NCI-H2227 treated with DMSO at 0.1 percent for 48 hours (cell line): ENCODE results near the gene HTT.
A peak's percentile ranks its signal among the peaks of the same experiment; 100 is the strongest.
"Not testable (repeated sequence)": the region's sequence is repeated elsewhere in the genome, so short reads cannot be mapped to it uniquely, and the experiment has no call there.

ENCODE experiments used
- DNase-seq: peaks from one replicate; lab custom pipeline; 2025; lab: John Stamatoyannopoulos, UW

HTT gene

DNA sequence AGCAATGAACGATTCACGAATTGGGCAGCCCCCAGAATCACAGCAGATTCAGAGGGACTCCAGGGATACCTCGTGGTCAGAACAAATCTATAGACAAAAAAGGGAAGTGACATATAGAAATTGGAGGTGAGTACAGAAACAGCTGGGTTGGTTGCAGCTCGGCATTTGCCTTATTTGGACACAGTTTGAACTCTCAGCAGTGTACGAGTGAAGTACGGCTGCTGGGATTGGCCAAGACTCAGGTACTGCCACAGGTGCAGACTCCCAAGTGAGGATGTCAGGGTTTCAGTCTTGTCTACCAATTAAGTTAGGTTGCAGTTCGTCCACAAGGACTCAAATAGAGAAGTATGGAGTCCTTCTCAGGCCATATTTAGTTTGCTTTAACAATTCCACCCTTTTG lies 28.3 kb upstream of the HTT start:
- DNase-seq, result no peak

DNA sequence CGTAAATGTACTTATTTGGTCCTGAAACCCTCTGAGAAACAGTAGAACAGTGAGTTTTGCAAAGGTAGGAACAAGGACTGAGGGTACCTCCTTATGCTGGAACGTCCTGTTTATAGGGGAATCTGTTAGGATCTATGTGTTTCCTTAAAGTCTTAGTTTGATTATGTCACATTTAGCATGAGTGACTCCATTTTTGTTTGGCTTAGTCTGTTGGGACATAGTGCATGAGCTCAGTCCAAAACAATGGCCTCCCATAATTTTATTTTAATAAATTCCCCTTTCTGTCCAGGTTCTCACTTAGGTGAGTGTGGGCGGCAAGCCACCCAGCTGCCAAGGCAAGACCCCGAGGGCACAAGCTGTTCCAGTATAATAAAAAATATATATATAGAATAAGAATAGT lies 27.9 kb upstream of the HTT start:
- DNase-seq, result no peak

DNA sequence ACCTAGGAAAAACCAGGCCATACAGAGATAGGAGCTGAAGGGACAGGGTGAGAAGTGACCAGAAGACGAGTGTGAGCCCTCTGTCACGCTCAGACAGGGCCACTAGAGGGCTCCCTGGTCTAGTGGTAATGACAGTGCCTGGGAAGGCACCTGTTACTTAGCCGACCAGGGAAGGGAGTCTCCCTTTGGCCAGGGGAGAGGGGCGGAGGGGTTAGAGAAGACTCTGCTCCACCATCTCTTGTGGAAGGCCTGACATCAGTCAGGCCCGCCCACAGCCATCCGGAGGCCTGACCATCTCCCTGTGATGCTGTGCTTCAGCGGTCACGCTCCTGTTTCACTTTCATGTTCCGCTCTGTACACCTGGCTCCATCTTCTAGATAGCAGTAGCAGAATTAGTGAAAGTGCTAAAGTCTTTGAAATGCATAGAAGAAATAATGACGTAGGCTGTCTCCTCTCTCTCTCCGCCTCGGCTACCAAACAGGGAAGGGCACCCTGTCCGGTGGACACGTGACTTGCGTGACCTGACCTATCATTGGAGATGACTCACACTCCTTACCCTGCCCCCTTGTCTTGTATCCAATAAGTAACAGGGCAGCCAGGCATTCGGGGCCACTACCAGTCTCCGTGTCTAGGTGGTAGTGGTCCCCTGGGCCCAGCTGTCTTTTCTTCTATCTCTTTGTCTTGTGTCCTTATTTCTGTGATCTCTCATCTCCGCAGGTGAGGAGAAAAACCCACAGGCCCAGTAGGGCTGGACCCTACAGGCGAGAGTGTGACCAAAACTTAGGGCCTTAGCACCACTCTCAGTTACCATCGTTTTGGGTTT lies 26.8 kb upstream of the HTT start:
- DNase-seq, result peak; percentile 3

DNA sequence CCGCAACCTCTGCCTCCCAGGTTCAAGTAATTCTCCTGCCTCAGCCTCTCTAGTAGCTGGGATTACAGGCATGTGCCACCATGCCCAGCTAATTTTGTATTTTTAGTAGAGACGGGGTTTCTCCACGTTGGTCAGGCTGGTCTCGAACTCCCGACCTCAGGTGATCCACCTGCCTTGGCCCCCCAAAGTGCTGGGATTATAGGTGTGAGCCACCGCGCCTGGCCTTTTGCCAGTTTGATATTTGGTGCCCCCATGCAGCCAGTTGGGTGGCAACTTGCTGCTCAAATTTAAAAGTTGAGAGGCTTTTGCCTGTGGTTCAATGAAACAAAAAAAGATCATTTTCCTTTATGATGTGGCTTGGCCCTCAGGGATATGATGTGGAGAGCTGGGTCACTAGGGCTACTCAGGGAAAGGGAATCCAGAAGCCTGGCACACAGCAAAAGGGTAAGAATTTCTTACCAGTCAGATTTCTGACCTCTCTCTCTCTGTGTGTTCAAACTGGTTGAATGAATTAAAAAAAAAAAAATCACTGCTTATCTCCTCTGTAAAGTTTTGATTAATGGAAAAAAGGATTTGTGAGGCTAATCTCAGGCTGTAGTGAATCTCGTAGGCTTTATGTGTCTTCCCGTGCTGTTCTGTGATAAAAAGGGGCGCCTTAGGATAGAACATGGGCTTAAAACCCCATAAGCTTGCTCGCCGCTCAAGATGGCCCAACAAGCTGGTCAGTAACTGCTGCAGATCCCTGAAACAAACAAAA lies 23.2 kb upstream of the HTT start:
- not testable (repeated sequence) for DNase-seq

DNA sequence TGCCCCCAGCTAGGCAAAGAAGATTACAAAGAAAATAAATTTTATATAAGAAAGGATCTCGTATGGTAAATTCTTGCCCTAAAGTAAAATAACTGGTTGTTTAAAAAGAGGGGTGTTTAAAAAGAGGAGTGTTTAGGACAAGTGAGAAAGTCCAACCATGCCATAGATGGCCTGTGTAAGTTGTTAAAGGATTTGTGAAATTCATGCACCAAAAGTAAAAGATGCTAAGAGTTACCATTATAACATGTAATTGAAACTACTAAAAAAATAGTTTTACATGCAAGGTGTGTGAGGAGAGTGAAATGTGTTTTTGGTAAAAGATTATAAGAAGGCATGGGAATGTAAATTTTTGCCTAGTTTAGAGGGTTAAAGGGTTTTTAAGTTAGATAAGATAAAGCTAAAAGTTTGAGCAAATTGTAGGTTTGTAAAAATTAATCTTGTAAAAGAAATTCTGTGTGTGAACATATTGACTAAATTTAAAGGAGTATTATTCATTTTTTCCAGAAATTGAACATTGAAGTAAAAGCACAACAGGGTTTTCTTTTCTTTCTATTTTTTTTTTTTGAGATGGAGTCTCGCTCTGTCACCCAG lies 20.2 kb upstream of the HTT start:
- DNase-seq, result no peak

DNA sequence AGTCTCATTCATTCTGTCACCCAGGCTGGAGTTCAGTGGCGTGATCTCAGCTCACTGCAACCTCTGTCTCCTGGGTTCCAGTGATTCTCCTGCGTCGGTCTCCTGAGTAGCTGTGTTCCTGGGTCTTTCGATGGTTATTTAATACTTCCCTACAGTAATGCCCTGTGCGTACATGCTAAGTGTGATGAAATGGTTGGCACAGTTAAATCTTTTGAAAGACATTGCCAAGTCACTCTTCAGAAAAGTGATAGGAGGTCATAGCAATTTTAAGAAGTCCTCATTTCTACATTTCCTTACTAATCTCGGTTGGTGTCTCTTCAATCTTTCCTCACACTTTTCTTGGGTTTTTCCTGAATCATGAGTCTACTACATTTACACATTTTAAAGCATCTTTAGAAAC lies 14.5 kb upstream of the HTT start:
- DNase-seq, result no peak

DNA sequence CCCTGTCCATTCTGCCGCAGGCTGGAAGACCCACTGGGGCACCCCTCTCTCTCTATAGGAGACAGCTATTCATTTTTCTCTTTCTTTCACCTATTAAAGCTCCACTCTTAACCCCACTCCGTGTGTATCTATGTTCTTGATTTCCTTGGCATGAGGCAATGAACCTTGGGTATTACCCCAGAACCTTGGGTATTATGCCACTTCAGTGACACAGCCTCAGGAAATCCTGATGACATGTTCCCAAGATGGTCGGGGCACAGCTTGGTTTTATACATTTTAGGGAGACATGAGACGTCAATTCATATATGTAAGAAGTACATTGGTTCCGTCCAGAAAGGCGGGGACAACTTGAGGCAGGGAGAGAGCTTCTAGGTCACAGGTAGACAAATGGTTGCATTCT lies 13.5 kb upstream of the HTT start:
- DNase-seq, result no peak

DNA sequence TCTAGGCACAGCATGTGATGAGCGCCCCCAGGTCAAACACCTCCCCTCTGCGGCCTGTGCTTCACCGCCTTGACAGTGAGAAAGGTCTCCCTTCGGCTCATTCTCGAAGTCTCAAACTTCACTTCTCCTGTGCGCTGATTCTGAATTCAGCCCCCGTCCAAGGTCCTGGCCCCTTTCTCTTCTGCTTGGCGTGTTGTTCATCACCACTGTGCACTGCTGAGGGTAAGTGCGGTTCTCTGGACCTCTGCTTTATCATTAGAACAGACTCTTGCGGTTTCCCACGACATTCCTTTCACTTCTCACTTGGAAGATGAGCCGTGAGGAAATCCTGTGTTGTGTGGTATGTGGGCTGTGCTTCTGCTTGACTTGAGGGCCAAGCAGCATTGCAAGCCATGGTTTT lies 12.0 kb upstream of the HTT start:
- DNase-seq, result no peak

DNA sequence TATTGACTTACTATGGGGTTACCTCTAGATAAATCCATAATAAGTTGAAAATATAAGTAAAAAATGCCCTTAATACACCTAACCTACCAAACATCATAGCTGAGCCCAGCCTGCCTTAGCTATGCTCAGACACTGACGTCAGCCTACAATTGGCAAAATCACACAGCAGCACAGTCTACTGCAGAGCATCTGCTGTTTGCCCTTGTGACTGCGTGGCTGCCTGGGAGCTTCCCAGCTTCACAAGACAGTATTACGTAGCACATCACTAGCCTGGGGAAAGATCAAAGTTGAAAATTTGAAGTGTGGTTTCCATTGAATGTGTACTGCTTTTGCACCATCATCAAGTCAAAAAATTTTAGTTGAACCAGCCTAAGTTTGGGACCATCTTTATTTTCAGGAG lies 8.9 kb upstream of the HTT start:
- no peak for DNase-seq

DNA sequence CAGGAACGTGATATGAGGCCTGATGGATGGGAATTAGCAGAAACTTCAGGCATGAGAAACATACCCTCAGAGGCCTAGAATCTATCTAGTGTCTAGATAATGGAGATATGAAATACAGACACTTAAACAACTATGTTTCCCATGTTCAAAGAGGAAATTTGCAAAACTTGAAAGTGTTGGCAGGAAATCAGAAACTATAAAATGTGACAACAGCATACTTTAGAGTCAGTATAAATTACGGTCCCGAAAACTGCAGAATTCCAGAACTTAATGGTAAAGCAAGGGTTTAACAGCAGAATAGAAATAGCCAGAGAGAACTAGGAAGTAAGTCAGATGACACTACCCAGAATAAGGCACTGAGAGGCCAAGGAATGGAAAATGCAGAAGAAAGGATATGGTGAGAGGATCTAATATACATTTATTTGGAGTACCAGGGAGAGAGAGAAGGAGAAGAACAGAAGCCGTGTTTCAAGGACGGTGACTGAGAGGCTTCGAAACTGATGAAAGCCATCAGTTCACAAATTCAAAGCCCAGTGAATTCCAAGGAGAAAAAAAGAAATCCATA lies 7.6 kb upstream of the HTT start:
- DNase-seq, result no peak

DNA sequence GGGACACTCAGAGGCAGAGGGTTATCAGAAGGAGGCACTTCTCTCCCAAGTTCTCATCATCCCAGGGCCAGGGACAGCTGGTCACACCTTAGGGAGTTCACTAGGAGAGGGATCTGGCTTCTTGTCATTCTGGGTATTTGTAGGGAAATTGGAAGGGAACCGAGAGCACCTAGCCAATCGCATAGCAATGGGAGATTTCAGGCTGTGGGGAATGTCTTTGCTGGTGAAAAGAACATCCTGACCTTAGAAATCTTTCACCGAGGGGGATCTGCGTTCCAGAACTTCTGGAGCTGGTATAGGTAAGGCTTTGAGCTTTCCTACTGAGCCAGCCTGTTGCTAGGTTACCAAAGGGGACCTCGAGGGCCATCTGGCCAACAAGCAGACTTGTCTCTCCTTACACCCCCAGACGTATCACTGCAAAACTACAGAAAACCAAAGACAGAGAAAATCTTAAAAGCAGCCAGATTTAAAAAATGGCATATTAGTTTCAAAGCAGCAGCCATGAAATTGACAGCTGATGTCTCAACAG lies 6.9 kb upstream of the HTT start:
- DNase-seq, result no peak

DNA sequence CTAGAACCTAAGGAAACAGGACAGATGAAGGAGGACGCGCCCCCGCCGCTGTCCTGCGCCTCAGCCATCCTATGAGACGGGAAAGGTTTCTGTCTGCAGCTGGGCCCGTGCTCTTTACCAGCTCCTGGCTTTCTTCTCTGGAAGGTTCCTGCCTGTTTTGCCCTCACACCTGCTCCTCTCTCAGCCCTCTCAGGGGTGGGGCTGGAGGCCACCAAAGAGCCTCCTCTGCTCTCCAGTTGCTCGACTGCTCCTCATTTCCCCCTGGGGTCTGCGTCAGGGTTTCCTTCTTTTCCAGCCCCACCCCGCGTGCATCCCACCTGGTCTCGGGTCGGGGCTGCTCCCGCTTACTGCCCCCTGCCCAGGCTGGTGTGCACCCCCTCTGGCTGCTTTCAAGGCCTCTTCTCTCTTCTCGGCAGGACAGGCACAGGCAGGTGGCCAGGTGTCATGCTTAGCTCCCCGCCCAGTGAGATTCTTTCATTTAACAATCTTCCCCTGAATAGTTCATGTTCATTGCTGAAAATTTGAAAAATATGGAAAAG lies 4.8 kb upstream of the HTT start:
- DNase-seq, result no peak

DNA sequence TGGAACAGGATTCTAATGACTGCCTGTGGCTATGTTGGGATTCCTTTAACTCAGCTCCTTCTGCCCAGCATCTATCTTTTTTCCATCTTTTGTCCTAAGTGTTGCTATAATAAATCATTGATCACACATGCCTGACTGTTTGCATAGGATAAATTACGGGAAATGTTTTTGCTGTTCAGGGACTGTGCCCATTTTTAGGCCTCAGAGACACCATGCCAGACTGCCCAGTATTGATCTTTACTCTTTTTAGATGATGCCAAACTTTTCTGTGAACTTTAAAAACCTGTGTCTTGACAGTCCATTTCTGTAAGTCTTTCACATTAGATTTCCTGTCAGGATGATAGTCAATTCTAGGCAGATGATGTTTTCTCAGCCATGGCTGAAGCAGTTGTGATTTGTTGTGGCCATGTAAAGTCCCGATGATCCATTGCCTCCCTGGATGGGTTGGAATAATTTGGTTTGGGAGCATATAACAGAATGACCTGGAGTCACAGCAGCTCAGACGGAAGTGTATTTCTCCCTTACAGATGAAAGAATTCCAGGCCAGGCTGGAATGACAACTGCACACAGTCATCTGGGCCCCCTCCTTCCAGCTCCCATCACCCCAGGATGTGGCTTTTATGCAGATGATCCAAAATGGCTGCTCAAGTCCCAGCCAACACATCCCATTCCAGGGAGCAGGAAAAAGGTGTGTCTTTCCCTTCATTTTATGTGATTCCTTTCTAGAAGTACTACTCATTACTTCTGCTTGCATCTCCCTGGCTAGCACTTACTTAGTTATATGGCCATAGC lies 3.6 kb upstream of the HTT start:
- no peak for DNase-seq

DNA sequence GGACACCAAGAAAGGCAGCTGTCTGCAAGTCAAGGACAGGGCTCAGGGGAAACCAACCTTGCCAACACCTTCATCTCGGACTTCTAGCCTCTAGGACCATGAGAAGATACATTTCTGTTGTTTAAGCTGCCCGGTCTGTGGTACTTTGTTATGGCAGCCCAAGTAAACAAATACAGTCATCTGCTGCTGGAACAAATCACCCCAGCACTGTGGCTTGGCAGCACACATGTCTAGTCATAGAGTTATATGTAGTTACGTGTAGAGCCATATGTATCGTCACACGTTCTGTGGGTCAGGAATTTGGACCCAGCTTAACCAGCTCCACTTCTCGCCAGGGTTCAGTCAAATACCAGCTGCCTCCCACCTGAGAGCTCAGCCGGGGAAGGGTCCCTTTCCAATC lies 2.7 kb upstream of the HTT start:
- DNase-seq, result no peak

DNA sequence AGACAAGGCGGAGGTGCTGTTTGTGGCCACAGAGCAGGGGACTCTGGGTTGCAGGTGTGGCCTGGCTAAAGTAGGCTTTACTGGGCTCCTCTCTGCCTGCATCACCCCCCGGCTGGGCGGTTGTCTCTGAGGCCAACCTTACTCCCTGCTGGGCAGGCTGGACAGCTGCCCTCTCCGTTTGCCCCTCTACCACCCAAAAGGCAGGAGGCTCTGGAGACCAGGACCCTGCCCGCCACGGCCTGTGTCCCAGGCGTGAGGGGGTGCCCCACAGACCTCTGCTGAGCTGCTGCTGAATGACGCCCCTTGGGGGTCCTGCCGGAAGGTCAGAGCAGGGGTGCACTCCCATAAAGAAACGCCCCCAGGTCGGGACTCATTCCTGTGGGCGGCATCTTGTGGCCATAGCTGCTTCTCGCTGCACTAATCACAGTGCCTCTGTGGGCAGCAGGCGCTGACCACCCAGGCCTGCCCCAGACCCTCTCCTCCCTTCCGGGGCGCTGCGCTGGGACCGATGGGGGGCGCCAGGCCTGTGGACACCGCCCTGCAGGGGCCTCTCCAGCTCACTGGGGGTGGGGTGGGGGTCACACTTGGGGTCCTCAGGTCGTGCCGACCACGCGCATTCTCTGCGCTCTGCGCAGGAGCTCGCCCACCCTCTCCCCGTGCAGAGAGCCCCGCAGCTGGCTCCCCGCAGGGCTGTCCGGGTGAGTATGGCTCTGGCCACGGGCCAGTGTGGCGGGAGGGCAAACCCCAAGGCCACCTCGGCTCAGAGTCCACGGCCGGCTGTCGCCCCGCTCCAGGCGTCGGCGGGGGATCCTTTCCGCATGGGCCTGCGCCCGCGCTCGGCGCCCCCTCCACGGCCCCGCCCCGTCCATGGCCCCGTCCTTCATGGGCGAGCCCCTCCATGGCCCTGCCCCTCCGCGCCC lies 1.1 kb upstream of the HTT start:
- no peak for DNase-seq

DNA sequence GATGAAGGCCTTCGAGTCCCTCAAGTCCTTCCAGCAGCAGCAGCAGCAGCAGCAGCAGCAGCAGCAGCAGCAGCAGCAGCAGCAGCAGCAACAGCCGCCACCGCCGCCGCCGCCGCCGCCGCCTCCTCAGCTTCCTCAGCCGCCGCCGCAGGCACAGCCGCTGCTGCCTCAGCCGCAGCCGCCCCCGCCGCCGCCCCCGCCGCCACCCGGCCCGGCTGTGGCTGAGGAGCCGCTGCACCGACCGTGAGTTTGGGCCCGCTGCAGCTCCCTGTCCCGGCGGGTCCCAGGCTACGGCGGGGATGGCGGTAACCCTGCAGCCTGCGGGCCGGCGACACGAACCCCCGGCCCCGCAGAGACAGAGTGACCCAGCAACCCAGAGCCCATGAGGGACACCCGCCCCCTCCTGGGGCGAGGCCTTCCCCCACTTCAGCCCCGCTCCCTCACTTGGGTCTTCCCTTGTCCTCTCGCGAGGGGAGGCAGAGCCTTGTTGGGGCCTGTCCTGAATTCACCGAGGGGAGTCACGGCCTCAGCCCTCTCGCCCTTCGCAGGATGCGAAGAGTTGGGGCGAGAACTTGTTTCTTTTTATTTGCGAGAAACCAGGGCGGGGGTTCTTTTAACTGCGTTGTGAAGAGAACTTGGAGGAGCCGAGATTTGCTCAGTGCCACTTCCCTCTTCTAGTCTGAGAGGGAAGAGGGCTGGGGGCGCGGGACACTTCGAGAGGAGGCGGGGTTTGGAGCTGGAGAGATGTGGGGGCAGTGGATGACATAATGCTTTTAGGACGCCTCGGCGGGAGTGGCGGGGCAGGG lies 568 bp downstream of the HTT start:
- peak; percentile 49 for DNase-seq

DNA sequence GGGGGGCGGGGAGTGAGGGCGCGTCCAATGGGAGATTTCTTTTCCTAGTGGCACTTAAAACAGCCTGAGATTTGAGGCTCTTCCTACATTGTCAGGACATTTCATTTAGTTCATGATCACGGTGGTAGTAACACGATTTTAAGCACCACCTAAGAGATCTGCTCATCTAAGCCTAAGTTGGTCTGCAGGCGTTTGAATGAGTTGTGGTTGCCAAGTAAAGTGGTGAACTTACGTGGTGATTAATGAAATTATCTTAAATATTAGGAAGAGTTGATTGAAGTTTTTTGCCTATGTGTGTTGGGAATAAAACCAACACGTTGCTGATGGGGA lies 1.1 kb downstream of the HTT start:
- DNase-seq, result no peak

DNA sequence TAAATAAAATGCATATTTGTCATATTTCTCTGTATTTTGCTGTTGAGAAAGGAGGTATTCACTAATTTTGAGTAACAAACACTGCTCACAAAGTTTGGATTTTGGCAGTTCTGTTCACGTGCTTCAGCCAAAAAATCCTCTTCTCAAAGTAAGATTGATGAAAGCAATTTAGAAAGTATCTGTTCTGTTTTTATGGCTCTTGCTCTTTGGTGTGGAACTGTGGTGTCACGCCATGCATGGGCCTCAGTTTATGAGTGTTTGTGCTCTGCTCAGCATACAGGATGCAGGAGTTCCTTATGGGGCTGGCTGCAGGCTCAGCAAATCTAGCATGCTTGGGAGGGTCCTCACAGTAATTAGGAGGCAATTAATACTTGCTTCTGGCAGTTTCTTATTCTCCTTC lies 3.3 kb downstream of the HTT start:
- no peak for DNase-seq

DNA sequence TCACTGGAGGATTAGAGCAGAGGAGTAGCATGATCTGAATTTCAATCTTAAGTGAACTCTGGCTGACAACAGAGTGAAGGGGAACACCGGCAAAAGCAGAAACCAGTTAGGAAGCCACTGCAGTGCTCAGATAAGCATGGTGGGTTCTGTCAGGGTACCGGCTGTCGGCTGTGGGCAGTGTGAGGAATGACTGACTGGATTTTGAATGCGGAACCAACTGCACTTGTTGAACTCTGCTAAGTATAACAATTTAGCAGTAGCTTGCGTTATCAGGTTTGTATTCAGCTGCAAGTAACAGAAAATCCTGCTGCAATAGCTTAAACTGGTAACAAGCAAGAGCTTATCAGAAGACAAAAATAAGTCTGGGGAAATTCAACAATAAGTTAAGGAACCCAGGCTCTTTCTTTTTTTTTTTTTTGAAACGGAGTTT lies 5.2 kb downstream of the HTT start:
- DNase-seq, result no peak
